ENCODE results near the gene VAV1.
A peak's percentile ranks its signal among the peaks of the same experiment; 100 is the strongest.
"Not testable (repeated sequence)": the region's sequence is repeated elsewhere in the genome, so short reads cannot be mapped to it uniquely, and the experiment has no call there.

Gene VAV1

GRCh38 chr19:6760606-6761005 lies 11.9 kb upstream of the VAV1 start:
- no peak for DNase-seq (ENCODE audit: low spot score)

DNA sequence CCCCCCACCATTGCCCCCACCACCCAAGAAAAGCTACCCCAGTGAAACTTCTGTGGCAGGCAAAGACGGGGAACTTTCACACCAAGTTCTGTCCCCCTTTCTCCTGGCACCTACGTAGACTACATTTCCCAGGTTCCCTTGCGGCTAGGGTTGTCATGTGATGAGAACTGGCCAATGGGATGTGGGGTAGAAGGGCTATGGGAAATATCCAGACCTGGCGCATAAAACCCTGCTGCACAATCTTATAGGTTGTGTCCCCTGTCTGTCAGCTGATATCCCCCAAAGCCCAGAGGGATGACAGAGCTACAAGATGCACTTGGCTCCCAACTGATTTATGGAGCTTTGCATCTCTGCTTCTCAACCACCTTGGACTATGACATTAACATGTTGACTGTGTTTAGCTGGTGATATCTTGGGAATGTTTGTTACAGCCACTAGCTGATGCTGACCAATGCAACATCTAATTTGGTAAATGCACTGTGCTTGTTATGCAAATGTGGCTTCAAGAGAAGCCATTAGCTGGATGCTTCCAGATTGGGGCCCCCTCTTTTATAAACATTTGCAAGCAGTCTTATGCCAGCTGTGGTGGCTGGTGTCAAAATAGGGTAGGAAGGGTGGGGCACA lies 11.3 kb upstream of the VAV1 start:
- no peak for DNase-seq (ENCODE audit: low spot score)

DNA sequence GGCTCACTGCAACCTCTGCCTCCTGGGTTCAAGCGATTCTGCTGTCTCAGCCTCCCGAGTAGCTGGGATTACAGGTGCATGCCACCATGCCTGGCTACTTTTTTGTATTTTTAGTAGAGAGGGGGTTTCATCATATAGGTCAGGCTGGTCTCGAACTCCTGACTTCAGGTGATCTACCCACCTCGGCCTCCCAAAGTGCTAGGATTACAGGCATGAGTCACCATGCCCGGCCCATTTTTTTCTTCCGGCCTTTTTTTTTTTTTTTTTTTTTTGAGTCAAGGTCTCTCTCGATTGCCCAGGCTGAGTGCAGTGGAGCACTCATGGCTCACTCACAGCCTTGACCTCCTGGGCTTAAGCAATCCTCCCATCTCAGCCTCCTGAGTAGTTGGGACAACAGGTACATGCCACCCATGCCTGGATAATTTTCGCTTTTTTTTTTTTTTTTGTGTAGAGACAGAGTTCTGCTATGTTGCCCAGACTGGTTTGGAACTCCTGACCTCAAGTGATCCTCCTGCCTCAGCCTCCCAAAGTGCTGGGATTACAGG lies 10.2 kb upstream of the VAV1 start:
- not testable (repeated sequence) for DNase-seq (ENCODE audit: low spot score)

DNA sequence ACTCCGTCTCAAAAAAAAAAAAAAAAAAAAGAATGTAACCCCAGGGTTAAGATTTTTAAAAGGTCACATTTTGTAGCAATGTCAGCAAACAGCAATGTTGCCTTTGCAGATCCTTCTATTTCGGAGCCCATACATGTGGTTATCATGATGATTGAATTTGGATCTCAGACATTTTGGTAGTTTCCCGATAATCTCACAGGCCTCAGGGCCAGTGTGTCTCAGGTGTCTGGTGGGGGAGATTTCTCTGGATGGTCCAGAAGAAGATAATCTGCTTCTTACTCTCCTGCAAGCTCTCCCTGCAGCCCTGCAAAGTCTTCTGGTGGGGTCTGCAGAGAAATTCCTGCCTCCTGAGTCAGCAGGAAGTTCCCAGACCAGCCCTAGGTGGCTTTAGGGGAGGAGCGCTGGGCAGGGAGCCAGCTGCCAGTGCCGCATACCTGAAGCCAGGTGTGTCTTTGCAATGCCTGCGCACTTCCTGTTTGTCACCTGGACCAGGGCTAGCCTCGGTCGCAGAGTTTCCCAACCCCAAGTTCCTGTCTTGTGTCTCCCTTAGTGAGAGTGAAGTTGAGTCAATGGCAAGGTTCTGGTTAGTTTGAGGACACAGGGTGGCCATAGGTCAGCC lies 6.7 kb upstream of the VAV1 start:
- no peak for DNase-seq (ENCODE audit: low spot score)

DNA sequence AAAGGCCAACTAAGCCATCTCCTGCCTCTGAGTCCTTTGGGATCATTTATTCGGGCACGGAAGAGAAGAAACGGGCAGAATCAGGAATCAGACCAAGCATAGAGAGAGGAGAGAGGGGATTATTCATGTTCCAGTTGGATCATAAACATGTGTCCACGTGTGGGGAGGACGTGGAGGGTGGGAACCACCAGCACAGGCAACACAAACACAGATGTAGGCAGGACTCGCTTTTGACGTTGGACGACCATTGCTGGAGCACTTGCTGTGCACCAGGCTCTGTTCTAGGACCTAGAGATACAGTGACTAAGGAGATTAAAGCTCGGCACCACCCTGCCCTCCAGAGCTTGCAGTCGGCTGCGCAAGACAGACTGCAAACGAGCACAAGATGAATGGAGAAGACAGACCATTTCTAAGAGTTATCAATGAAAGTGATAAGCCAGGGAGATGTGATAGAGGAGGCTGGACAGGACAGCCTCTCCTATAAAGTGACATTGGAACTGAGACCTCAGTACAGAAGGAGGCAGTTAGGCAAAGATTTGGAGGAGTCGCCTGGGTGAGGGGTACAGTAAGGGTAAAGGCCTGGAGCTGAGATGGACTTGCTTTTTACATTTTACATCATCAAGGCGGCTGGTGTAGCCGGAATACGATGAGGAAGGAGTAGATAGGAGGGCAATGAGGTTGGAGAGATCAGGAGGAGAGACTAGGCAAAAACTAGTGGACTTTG lies 6.0 kb upstream of the VAV1 start:
- no peak for DNase-seq (ENCODE audit: low spot score)

GRCh38 chr19:6767081-6767356 lies 5.5 kb upstream of the VAV1 start:
- DNase-seq (ENCODE audit: low spot score): no peak

- DNase-seq (ENCODE audit: low spot score): peak; percentile 45
Observed at GRCh38 chr19:6767357-6768235, 4.9 kb upstream of the VAV1 start, which contains the start of gene SH2D3A. SH2D3A (minus strand) TSS chr19:6767435; CDS start chr19:6763748, 3,687 bp downstream.

GRCh38 chr19:6768236-6768785 lies 4.2 kb upstream of the VAV1 start:
- no peak for DNase-seq (ENCODE audit: low spot score)

- peak; percentile 55 for DNase-seq (ENCODE audit: low spot score)
Observed at GRCh38 chr19:6769006-6769619, 3.4 kb upstream of the VAV1 start.

GRCh38 chr19:6771648-6772027 lies 870 bp upstream of the VAV1 start:
- DNase-seq (ENCODE audit: low spot score): not testable (repeated sequence)

GRCh38 chr19:6772866-6773322 lies 386 bp downstream of the VAV1 start:
- DNase-seq (ENCODE audit: low spot score): no peak

DNA sequence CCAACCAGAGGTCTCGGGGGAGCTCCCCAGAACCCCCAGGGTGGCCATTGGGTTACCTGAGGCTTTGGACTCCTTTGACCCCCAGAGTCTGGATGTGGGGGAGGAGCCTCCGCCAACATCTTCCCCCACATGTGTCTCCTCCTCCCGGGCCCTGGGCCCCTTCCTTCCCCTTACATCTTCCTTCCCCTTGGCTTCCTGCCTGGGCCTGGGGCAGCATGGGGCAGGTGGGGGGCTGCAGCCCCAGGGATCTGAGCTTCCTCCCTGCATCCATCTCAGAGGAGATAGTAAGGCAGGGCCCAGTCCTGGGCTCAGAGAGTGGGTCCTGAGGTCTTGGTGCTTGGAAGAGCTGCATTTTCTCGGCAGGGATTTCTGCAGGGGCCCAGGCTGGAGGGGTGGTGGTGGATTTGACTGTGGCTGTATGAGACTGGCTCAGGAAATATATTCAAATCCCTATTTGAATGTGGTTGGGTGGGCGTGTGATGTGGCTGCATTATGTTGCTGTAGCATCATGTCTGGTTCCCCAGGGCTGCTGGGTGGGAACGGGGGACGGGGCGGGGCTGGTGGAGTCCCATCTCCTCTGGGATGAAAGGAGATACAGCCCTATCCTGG lies 919 bp downstream of the VAV1 start:
- DNase-seq (ENCODE audit: low spot score): no peak

- no peak for DNase-seq (ENCODE audit: low spot score)
Observed at GRCh38 chr19:6774821-6775707, 2.6 kb downstream of the VAV1 start.

DNA sequence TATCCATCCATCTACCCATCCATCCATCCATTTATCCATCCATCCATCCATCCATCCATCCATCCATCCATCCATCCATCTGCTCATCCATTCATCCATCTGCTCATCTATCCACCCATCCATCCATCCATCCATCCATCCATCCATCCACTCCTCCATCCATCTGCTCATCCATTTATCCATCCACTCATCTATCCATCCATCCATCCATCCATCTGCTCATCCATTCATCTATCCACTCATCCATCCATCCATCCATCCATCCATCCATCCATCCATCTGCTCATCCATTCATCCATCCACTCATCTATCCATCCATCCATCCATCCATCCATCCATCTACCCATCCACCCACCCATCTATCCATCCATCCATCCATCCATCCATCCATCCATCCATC lies 3.5 kb downstream of the VAV1 start:
- DNase-seq (ENCODE audit: low spot score): not testable (repeated sequence)

DNA sequence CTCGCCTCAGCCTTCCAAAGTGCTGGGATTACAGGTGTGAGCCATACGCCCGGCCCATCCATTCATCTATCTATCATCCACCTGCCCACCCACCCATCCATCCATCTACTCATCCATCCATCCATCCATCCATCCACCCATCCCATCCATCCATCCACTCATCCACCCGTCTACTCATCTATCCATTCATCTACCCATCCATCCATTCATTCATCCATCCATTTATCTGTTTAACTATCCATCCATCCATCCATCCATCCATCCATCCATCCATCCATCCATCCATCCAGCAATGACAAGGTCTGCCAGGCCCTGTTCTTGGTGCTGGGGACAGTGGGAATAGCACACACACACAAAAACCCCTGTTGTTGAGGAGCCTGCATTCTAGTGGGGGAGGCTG lies 4.5 kb downstream of the VAV1 start:
- no peak for DNase-seq (ENCODE audit: low spot score)

GRCh38 chr19:6777434-6777833 lies 4.9 kb downstream of the VAV1 start:
- DNase-seq (ENCODE audit: low spot score): no peak

DNA sequence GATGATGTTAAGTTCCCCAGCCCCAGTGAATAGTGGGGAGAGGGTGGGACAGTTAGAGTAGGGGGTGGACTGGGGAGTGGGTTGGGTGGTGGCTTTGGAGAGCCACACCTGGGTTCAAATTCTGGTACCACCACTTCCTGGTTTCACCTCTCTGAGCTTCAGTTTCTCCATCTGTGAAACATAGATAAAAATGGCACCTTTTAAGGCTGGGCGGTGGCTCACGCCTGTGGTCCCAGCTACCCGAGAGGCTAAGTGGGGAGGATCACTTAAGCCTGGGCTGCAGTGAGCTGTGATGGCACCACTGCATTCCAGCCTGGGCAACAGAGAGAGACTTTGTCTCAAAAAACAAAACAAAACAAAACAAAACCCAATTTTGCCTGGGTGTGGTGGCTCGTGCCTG lies 5.9 kb downstream of the VAV1 start:
- DNase-seq (ENCODE audit: low spot score): no peak

DNA sequence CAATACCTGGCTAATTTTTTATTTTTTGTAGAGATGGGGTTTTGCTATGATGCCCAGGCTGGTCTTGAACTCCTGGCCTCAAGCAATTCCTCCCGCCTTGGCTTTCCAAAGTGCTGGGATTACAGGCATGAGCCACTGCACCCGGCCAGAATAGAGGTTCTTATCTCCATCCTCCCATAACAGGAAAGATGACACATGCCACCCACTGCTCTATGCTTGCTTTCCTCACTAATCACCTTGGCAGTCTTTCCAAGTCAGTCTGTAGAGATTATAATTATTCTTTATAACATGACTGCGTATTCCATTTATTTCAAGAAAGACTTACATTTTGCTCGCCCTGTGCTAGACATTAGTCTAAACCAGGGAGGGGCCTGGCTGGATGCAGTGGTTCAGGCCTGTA lies 6.7 kb downstream of the VAV1 start:
- DNase-seq (ENCODE audit: low spot score): no peak

GRCh38 chr19:6787393-6787792 lies 14.9 kb downstream of the VAV1 start:
- no peak for DNase-seq (ENCODE audit: low spot score)

DNA sequence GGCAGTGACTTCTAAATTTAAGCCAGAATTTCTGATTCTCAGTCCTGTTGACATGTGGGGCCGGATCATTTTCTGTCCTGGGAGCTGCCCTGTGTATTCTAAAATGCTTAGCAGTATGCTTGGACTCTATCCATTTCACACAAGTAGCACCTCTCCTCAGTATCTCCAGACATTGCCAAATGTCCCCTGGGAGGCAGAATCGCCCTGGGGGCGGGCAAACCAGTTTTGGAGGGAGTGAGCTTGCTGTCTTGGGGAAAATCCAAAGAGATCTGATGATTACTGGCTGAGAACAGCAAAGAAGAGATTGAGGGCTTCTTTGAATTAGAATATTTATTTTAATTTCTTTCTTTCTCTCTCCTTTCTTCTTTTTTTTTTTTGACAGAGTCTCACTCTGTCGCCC lies 16.4 kb downstream of the VAV1 start:
- no peak for DNase-seq (ENCODE audit: low spot score)

Data from AG20443 (cell line).